Gastroesophageal sphincter (tissue), 3 donors: ENCODE results near the gene NAV2.

ENCODE experiments used
- CTCF ChIP-seq, 4 experiments: fragments of 200-600 bp in 2 of 4; fragments of 450-650 bp in 2 of 4; sonication (generic) in 1 of 4; IDR thresholded peaks; one replicate each; pipeline ENCODE4 v1.5.1; 2017 to 2019; ENCODE audit warnings: antibody characterized with exemption in 4 of 4, mild to moderate bottlenecking in 2 of 4, moderate library complexity in 2 of 4
- EP300 ChIP-seq: sonication (generic); formaldehyde crosslinking; IDR thresholded peaks from one replicate; pipeline ENCODE4 v1.6.1; 2017; ENCODE audit warnings: antibody characterized with exemption, mild to moderate bottlenecking
- POLR2A ChIP-seq, 2 donors: fragments of 450-650 bp; IDR thresholded peaks; one replicate each; pipeline ENCODE4 v1.6.1; 2017; ENCODE audit warnings: antibody characterized with exemption in 2 of 2, mild to moderate bottlenecking in 2 of 2, moderate library complexity in 1 of 2
- POLR2AphosphoS5 ChIP-seq: sonication (generic); formaldehyde crosslinking; IDR thresholded peaks from one replicate; pipeline ENCODE4 v1.6.1; 2017; ENCODE audit warnings: antibody characterized with exemption

GRCh38 chr11:20026629-20027555 is 314.3 kb downstream of the NAV2 start:
- TF ChIP-seq CTCF (IDR thresholded peaks at IDR 0.05), result no peak
- no peak for TF ChIP-seq POLR2A (IDR thresholded peaks at IDR 0.05)
- TF ChIP-seq POLR2AphosphoS5, result no peak
- no peak for TF ChIP-seq EP300
